GM12875 (cell line): Measurements from ENCODE around the gene LSAMP.

Experiments
- H3K4me3 ChIP-seq: one replicate; pipeline ENCODE4 v1.5.1; 2011; ENCODE audit warnings: low read depth, low read length, control low read depth
- TF ChIP-seq, protein P1 (sequence below): IDR thresholded peaks from 2 replicates; pipeline ENCODE4 v1.5.1; 2011; ENCODE audit warnings: low read depth, mild to moderate bottlenecking, control low read depth, inconsistent platforms, low read length, moderate library complexity, borderline replicate concordance; ENCODE audit not compliant: insufficient read depth

Gene LSAMP

DNA sequence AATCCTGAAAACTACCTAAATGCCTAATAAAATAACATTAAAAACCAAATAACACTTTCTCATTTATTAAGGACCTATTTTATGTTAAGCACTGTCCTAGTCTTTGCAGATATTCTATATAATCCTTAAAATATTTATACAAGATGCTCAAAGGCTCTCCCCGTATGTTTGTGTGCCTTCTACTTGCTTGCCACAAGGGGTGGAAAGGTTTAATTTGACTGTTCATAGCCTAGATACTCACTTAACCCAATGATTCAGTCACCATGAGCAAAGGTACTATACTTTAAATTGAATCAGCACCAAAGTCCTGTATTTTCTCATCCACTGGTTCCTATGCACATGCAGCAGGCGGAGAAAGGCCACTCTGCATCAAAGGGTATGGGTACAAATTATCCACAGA lies 32.0 kb downstream of the LSAMP start:
- TF ChIP-seq, protein P1, sequence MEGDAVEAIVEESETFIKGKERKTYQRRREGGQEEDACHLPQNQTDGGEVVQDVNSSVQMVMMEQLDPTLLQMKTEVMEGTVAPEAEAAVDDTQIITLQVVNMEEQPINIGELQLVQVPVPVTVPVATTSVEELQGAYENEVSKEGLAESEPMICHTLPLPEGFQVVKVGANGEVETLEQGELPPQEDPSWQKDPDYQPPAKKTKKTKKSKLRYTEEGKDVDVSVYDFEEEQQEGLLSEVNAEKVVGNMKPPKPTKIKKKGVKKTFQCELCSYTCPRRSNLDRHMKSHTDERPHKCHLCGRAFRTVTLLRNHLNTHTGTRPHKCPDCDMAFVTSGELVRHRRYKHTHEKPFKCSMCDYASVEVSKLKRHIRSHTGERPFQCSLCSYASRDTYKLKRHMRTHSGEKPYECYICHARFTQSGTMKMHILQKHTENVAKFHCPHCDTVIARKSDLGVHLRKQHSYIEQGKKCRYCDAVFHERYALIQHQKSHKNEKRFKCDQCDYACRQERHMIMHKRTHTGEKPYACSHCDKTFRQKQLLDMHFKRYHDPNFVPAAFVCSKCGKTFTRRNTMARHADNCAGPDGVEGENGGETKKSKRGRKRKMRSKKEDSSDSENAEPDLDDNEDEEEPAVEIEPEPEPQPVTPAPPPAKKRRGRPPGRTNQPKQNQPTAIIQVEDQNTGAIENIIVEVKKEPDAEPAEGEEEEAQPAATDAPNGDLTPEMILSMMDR, result no peak
- H3K4me3 ChIP-seq, result no peak overlapping the region

DNA sequence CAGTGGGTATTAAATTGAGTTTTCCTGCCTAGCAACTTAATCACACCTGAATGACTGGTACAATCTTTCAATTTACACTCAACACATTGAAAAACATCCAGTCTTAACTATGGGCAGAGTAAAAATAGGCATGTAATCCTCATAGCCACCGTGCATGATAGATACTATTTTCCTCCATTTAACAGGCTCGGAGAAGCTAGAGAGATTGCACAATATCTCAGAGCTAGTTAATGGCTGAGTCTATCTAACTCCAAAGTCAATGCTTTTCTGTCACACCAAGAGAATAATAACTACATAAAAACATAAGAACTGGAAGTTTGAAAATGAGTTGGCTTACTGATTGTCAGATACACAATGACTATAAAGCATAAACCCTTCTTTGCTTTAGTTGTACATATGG lies 36.8 kb downstream of the LSAMP start:
- TF ChIP-seq, protein P1, result no peak
- H3K4me3 ChIP-seq, result no peak overlapping the region

DNA sequence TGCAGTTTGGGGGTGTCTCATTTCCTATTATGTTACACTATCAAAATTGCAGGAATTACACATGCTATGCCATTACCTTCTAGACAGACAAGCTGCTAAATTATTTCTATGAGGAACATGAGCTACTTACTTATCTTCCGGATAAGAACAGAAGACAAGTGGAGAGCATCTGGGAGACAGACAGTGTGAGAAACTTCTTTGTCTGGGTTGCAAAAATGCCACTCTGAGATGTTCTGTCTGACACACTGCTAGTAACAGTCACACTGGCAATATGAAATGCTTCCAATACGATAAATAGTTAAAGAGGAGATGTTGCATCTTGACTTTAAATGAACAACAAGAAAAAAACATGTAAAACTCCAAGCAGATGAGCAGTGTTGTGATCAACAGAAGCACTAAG lies 40.1 kb downstream of the LSAMP start:
- TF ChIP-seq, protein P1, result no peak
- H3K4me3 ChIP-seq, result no peak overlapping the region

DNA sequence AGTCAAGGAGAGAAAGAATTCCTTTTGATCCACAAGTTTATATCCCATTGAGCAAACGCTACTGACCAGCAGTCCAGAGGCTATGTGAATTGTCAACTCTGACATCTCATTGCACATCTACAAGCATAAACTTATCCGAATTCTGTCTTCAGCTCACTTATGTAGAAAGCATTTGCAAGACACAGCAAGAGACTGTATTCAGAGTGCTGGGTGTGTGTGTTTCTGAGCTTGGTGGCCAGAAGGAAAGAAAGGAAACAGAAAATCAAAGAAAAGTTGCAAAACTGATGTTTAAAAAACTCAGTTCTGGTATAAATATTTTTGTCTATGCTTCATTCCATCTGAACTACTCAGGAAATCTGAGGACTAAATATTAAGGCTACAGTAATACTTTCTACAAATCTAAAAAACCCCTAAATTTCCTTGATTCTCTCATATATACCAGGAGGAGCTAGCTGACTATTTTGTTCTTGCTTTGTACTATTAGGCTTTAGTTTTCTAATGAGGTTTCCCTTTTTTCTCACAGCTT lies 45.5 kb downstream of the LSAMP start:
- no peak overlapping the region for H3K4me3 ChIP-seq
- TF ChIP-seq, protein P1, result no peak

DNA sequence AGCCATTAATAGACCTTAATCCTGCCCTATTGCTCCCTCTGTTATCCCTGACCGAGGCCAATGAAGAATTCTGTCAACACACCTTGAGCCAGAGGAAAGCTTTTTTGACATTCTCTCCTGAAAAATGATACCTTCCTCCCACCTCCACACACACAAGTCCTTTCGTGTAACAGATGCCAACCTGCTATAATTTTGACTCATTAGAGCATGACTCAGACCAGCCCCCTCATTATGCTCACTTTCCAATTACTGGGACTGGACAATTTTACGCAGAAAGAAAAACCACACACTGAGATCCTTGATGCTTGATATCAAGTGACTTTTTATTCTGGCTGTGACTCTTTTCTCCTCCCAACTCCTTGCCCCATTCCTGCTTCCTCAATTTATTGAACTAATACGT lies 50.9 kb downstream of the LSAMP start:
- TF ChIP-seq, protein P1, result no peak

DNA sequence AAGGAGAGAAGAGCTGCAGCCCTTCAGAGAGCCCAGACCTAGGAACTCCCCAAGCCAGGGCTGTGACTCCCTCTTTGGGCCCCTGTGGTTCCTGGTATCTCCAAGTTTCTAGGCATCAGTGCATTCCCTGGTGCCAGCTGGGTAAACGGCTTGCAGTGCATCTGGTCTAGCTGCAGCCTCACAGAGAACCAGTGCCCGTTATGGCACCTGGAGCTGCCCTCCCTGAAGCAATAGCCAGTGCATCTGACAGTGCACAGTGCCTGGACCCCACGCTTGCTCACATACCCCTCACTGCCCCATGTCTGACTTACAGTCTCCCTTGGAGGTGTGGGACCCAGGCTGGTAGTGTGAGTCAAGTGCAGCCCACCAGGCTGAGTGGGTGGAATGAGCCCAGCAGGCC lies 52.1 kb downstream of the LSAMP start:
- TF ChIP-seq, protein P1, result no peak
- no peak overlapping the region for H3K4me3 ChIP-seq

More for the DNA sequence above, 50.9 kb downstream of the LSAMP start:
- H3K4me3 ChIP-seq, result no peak overlapping the region

DNA sequence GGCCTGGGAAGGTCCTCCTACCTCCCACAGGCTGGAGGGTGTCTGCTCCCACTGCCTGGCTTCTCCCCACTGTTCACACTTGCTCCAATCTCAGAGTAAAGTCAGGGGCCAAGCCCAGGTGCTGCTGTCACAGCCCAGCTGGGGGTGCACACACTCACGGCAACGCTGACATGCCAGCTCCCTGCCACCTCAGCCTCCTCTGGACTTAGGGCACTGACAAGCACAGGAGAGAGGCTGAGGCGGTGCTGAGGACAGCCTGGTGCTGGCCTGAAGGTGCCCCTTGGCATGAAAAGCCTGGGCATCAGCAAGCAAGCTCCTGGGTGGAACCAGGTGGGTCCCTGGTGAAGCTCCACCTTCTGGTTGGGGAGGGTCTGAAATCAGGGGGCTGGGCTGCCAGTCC lies 53.0 kb downstream of the LSAMP start:
- TF ChIP-seq, protein P1, result no peak
- no peak overlapping the region for H3K4me3 ChIP-seq
